Activated CD8-positive, alpha-beta memory T cell treated with anti-CD3 and anti-CD28 coated beads, Interleukin-2, amount 50 U/mL, for 1 hour (primary cell): ENCODE measurements around the gene HOXA2.

Experiments
- DNase-seq: peaks from one replicate; pipeline ENCODE4 v3.0.0-alpha.2; 2020; ENCODE audit errors: extremely low read depth

The HOXA2 gene

GRCh38 chr7:27124902-27125689 is 22.6 kb upstream of the HOXA2 start:
- DNase-seq, result no peak

GRCh38 chr7:27124096-27124901 is 21.8 kb upstream of the HOXA2 start:
- no peak for DNase-seq

GRCh38 chr7:27123477-27124053 is 21.1 kb upstream of the HOXA2 start:
- no peak for DNase-seq

- no peak for DNase-seq
Measured at GRCh38 chr7:27123007-27123476, 20.6 kb upstream of the HOXA2 start.

- DNase-seq, result no peak
Measured at GRCh38 chr7:27122077-27122910, 19.8 kb upstream of the HOXA2 start.

GRCh38 chr7:27121684-27122076 is 19.2 kb upstream of the HOXA2 start:
- no peak for DNase-seq

- DNase-seq, result no peak
Measured at GRCh38 chr7:27119412-27119911, 17.0 kb upstream of the HOXA2 start.

GRCh38 chr7:27118580-27118979 is 16.1 kb upstream of the HOXA2 start:
- no peak for DNase-seq

- no peak for DNase-seq
Measured at GRCh38 chr7:27117887-27118491, 15.5 kb upstream of the HOXA2 start.

GRCh38 chr7:27116962-27117886 is 14.7 kb upstream of the HOXA2 start:
- DNase-seq, result no peak

GRCh38 chr7:27116031-27116961 is 13.8 kb upstream of the HOXA2 start:
- DNase-seq, result no peak

- DNase-seq, result no peak
Measured at GRCh38 chr7:27115221-27116026, 12.9 kb upstream of the HOXA2 start.

GRCh38 chr7:27114881-27115220 is 12.4 kb upstream of the HOXA2 start:
- no peak for DNase-seq

GRCh38 chr7:27113991-27114769 is 11.7 kb upstream of the HOXA2 start:
- no peak for DNase-seq

GRCh38 chr7:27112955-27113949 is 10.8 kb upstream of the HOXA2 start:
- no peak for DNase-seq

- DNase-seq, result no peak
Measured at GRCh38 chr7:27112361-27112760, 9.9 kb upstream of the HOXA2 start.
